ENCODE measurements around the gene BTBD19. TPM values are rescaled to one million over a fixed set of nuclear protein-coding genes. Genes with fewer than 3 reads are reported as not detected.
A peak's percentile ranks its signal among the peaks of the same experiment; 100 is the strongest.

The BTBD19 gene
- total RNA-seq, 1 donor from 2014 or later, result 1.4 TPM

DNA sequence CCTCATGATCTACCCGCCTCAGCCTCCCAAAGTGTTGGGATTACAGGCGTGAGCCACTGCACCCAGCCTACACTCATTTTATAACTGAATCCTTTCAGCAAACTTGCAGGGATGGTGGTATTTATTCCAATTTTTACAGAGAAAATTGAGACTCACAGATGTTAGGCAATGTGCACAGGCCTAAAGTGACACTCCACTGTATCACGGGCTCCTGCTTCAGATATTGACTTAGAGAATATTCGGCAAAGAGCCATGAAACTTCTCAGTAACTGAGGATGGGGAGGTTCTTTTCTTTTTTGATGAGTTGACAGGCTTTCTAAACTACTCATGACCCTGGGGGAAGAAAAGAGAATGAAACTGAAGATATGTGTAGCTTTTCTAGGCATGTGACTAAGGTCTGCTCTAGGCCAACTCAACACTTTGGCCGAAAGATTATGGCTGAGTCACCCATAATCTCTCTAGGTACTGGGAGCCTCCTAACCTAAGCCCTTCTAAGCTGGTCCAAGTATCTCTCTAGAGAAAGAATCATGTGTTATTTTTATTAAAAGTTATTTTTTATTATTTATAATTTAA lies 54.6 kb downstream of the BTBD19 start:
- TF ChIP-seq, protein P1, sequence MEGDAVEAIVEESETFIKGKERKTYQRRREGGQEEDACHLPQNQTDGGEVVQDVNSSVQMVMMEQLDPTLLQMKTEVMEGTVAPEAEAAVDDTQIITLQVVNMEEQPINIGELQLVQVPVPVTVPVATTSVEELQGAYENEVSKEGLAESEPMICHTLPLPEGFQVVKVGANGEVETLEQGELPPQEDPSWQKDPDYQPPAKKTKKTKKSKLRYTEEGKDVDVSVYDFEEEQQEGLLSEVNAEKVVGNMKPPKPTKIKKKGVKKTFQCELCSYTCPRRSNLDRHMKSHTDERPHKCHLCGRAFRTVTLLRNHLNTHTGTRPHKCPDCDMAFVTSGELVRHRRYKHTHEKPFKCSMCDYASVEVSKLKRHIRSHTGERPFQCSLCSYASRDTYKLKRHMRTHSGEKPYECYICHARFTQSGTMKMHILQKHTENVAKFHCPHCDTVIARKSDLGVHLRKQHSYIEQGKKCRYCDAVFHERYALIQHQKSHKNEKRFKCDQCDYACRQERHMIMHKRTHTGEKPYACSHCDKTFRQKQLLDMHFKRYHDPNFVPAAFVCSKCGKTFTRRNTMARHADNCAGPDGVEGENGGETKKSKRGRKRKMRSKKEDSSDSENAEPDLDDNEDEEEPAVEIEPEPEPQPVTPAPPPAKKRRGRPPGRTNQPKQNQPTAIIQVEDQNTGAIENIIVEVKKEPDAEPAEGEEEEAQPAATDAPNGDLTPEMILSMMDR (IDR thresholded peaks at IDR 0.05), result no peak
- TF ChIP-seq EZH2phosphoT487 (IDR thresholded peaks at IDR 0.05), result no peak
- no peaks in the 10 kb centered on the region for H4K20me1 ChIP-seq (ENCODE audit: low read depth)
- no peaks in the 10 kb centered on the region for H3K27me3 ChIP-seq
- Mint-ChIP-seq H3K4me3 (no peak overlapping the region), H3K27me3 (ENCODE audit: insufficient read depth, low read depth) (no peaks in the 10 kb centered on the region), H3K27ac (no peak overlapping the region), H3K4me1 (no peaks in the 10 kb centered on the region), H3K9me3 (no peaks in the 10 kb centered on the region), H3K36me3 (peaks cover 7% of the 10 kb centered on the region)
- H2AFZ ChIP-seq (replicated peaks), result no peak overlapping the region
- no peak overlapping the region for H3K4me3 ChIP-seq
- no peak overlapping the region for H3K27ac ChIP-seq
- no peaks in the 10 kb centered on the region for H3F3A ChIP-seq (ENCODE audit: low read depth)
- H3K9ac ChIP-seq, result no peak overlapping the region
- no peak overlapping the region for H3K4me2 ChIP-seq
- DNase-seq (ENCODE audit: low spot score), result no peak
- H3K79me2 ChIP-seq (ENCODE audit: low read depth), result no peaks in the 10 kb centered on the region
- H3K4me1 ChIP-seq, result no peaks in the 10 kb centered on the region
- no peaks in the 10 kb centered on the region for H3K9me3 ChIP-seq (ENCODE audit: low read depth)
- no peaks in the 10 kb centered on the region for H3K36me3 ChIP-seq

Small RNA genes lying within 50 kb of the gene (small RNA-seq; reads per million reads assigned to genes)
- gene AL136380.1, result not detected
- 74.7 reads per million, percentile 98 among the genes with 10 or more reads in this experiment for gene SNORD38A
- gene SNORD38B, result not detected
- gene SNORD46, result 2,558 reads per million, percentile 100 among the genes with 10 or more reads in this experiment
- not detected for gene SNORD55

Other genes starting within 250 kb of the BTBD19 start
- gene TMEM53, start 134.0 kb upstream of the BTBD19 start, total RNA-seq (ENCODE audit: low replicate concordance), result 5.0 and 6.7 TPM in 2 replicates
- 3.6 and 11.4 TPM in 2 replicates for gene ARMH1, start 133.8 kb upstream of the BTBD19 start, total RNA-seq (ENCODE audit: low replicate concordance)
- gene RNU5D-1, start 77.4 kb upstream of the BTBD19 start, total RNA-seq (ENCODE audit: low replicate concordance), result not detected in 2 replicates
- gene KIF2C, start 68.7 kb upstream of the BTBD19 start, total RNA-seq (ENCODE audit: low replicate concordance), result 130 and 133 TPM in 2 replicates
- 3,812 and 4,281 TPM in 2 replicates for gene RPS8, start 33.0 kb upstream of the BTBD19 start, total RNA-seq (ENCODE audit: low replicate concordance)
- gene BEST4, start 20.4 kb upstream of the BTBD19 start, total RNA-seq (ENCODE audit: low replicate concordance), result 0.65 and 0.84 TPM in 2 replicates
- 2.2 and 6.6 TPM in 2 replicates for gene PLK3, start 8.1 kb upstream of the BTBD19 start, total RNA-seq (ENCODE audit: low replicate concordance)
- not detected in 2 replicates for gene DYNLT4, start 1.2 kb upstream of the BTBD19 start, total RNA-seq (ENCODE audit: low replicate concordance)
- 0.09 TPM in 1 of 2 replicates, not detected in the other for gene PTCH2, start 34.7 kb downstream of the BTBD19 start, total RNA-seq (ENCODE audit: low replicate concordance)
- gene EIF2B3, start 178.1 kb downstream of the BTBD19 start, total RNA-seq (ENCODE audit: low replicate concordance), result 29.1 and 33.7 TPM in 2 replicates
- 13.1 and 26.7 TPM in 2 replicates for gene HECTD3, start 202.8 kb downstream of the BTBD19 start, total RNA-seq (ENCODE audit: low replicate concordance)
- gene UROD, start 203.7 kb downstream of the BTBD19 start, total RNA-seq (ENCODE audit: low replicate concordance), result 46.5 and 59.8 TPM in 2 replicates

Data from neural progenitor cell (in vitro differentiated cells).